ENCODE measurements around the gene TOPBP1.

GRCh38 chr3:133573054-133573628 is 88.6 kb downstream of the TOPBP1 start:
- peak; percentile 22 for TF ChIP-seq CTCF (conservative IDR thresholded peaks at IDR 0.05; ENCODE audit: low read depth, low read length)
- peak; percentile 37; the same call in 1 of the 2 replicates for TF ChIP-seq USF2 (IDR thresholded peaks at IDR 0.05; ENCODE audit: low read depth, low read length)
- TF ChIP-seq POLR2A (IDR thresholded peaks at IDR 0.05; ENCODE audit: low read depth, low read length), result no peak
- TF ChIP-seq FOS (IDR thresholded peaks at IDR 0.05; ENCODE audit: low read depth, low read length), result no peak
